HCT116 (cell line): ENCODE measurements around the gene RTN1. TPM values are rescaled to one million over a fixed set of nuclear protein-coding genes. Genes with fewer than 3 reads are reported as not detected.

Source experiments
- ATAC-seq: fragments of 200-7000 bp; cut with Tn5 transposase; 2 replicates; pipeline ENCODE4 v1.9.1; 2020; ENCODE audit warnings: mild to moderate bottlenecking, moderate library complexity
- BruUV-seq: library from RNA; stranded (reverse); fragments of 400-500 nt; replicated peaks from 2 replicates; lab custom pipeline; 2021; lab: Mats Ljungman, UMichigan
- CTCF ChIA-PET: fragments of 300-600 bp; sonication (Branson Sonifier 250); formaldehyde crosslinking; loops from one replicate; lab custom pipeline; 2021; ENCODE audit warnings: antibody characterized with exemption; lab: Charles Lee
- POLR2A ChIA-PET: fragments of 300-600, 350-600 bp; sonication (Branson Sonifier 250); formaldehyde crosslinking; loops from one replicate; lab custom pipeline; 2021; ENCODE audit warnings: antibody characterized with exemption; lab: Charles Lee
- RAD21 ChIA-PET, 2 experiments: fragments of 300-600 bp; sonication (Branson Sonifier 250); formaldehyde crosslinking; loops; one replicate each; lab custom pipeline; 2023; ENCODE audit warnings: low total read pairs in 2 of 2; ENCODE audit not compliant: uncharacterized antibody in 2 of 2, unreplicated experiment in 2 of 2, low non-redundant PET in 1 of 2; lab: Charles Lee
- DNase-seq: peaks from one replicate; pipeline ENCODE4 v3.0.0-alpha.2; 2010; ENCODE audit warnings: low read depth, low spot score
- H2AFZ ChIP-seq: fragments of 200-600 bp; shearing (Covaris generic), sonication (generic); 2 replicates; pipeline ENCODE4 v1.6.1; 2017; ENCODE audit warnings: low read depth, mixed run types, mixed read lengths, antibody characterized with exemption, low read length; ENCODE audit not compliant: poor library complexity, severe bottlenecking
- H3K27ac ChIP-seq: 2 replicates; pipeline ENCODE4 v1.5.1; 2012; ENCODE audit warnings: low read depth, low read length
- H3K27me3 ChIP-seq: fragments of 200-600 bp; sonication (generic); 2 replicates; pipeline ENCODE4 v1.6.1; 2016; ENCODE audit warnings: mixed run types, low read length, mixed read lengths; ENCODE audit not compliant: insufficient read depth
- H3K36me3 ChIP-seq, 2 experiments: fragments of 200-500 bp in 1 of 2; fragments of 200-600 bp in 1 of 2; sonication (Bioruptor generic) in 1 of 2; sonication (generic) in 1 of 2; 2 replicates each; pipeline versions ENCODE4 v1.5.1 to v1.6.1; 2014 to 2016; ENCODE audit warnings: low read length in 2 of 2, inconsistent platforms in 1 of 2, mixed read lengths in 1 of 2, mixed run types in 1 of 2; ENCODE audit not compliant: insufficient read depth in 2 of 2, control insufficient read depth in 1 of 2
- H3K4me1 ChIP-seq, 2 experiments: fragments of 200-600 bp in 1 of 2; sonication (generic) in 1 of 2; 2 replicates each; pipeline versions ENCODE4 v1.5.1 to v1.6.1; 2012 to 2017; ENCODE audit warnings: low read length in 2 of 2, inconsistent platforms in 1 of 2, mild to moderate bottlenecking in 1 of 2, mixed read lengths in 1 of 2, mixed run types in 1 of 2, moderate library complexity in 1 of 2; ENCODE audit not compliant: insufficient read depth in 2 of 2, control insufficient read depth in 1 of 2
- H3K4me2 ChIP-seq: fragments of 200-600 bp; sonication (generic); 2 replicates; pipeline ENCODE4 v1.6.1; 2017; ENCODE audit warnings: mixed run types, low read length, mixed read lengths
- H3K4me3 ChIP-seq, 2 experiments: fragments of 200-600 bp in 1 of 2; sonication (generic) in 1 of 2; replicated peaks in 1 of 2; 2 replicates each; pipeline ENCODE4 v1.5.1; 2011 to 2016; ENCODE audit warnings: low read length in 2 of 2, control low read depth in 1 of 2, low read depth in 1 of 2, mild to moderate bottlenecking in 1 of 2, mixed read lengths in 1 of 2, mixed run types in 1 of 2
- H3K79me2 ChIP-seq: fragments of 200-600 bp; sonication (generic); 2 replicates; pipeline ENCODE4 v1.6.1; 2017; ENCODE audit warnings: mild to moderate bottlenecking, mixed run types, low read length, moderate library complexity, mixed read lengths; ENCODE audit not compliant: insufficient read depth
- H3K9ac ChIP-seq: fragments of 200-600 bp; sonication (generic); 2 replicates; pipeline ENCODE4 v1.6.1; 2016; ENCODE audit warnings: low read length, mixed read lengths
- H3K9me2 ChIP-seq: fragments of 200-600 bp; sonication (generic), shearing (Covaris generic); 2 replicates; pipeline ENCODE4 v1.6.1; 2017; ENCODE audit warnings: mixed run types, mild to moderate bottlenecking, moderate library complexity; ENCODE audit not compliant: insufficient read depth
- H3K9me3 ChIP-seq, 2 experiments: fragments of 200-500 bp in 1 of 2; fragments of 200-600 bp in 1 of 2; sonication (Bioruptor generic) in 1 of 2; sonication (generic) in 1 of 2; 2 replicates each; pipeline ENCODE4 v1.6.1; 2014 to 2017; ENCODE audit warnings: low read length in 2 of 2, mixed read lengths in 2 of 2, inconsistent platforms in 1 of 2, low read depth in 1 of 2, mild to moderate bottlenecking in 1 of 2, mixed run types in 1 of 2, moderate library complexity in 1 of 2; ENCODE audit not compliant: control insufficient read depth in 1 of 2, insufficient read depth in 1 of 2
- H4K20me1 ChIP-seq: fragments of 200-600 bp; sonication (generic), shearing (Covaris generic); 2 replicates; pipeline ENCODE4 v1.6.1; 2017; ENCODE audit warnings: mixed run types, mild to moderate bottlenecking, moderate library complexity; ENCODE audit not compliant: insufficient read depth
- CBX3 ChIP-seq: IDR thresholded peaks from 2 replicates; pipeline ENCODE4 v1.6.1; 2012; ENCODE audit warnings: low read depth
- CEBPB ChIP-seq: IDR thresholded peaks from 2 replicates; pipeline ENCODE4 v1.6.1; 2012; ENCODE audit warnings: low read depth
- CTCF ChIP-seq, 3 experiments: fragments of 200-600 bp in 1 of 3; sonication (generic) in 1 of 3; IDR thresholded peaks in 2 of 3; conservative IDR thresholded peaks in 1 of 3; 2 replicates each; pipeline ENCODE4 v1.5.1; 2012 to 2017; ENCODE audit warnings: low read depth in 2 of 3, low read length in 2 of 3, antibody characterized with exemption in 1 of 3, borderline replicate concordance in 1 of 3, control low read depth in 1 of 3, mild to moderate bottlenecking in 1 of 3, mixed read lengths in 1 of 3, mixed run types in 1 of 3, moderate library complexity in 1 of 3; ENCODE audit not compliant: insufficient read depth in 1 of 3
- EGR1 ChIP-seq: IDR thresholded peaks from 2 replicates; pipeline ENCODE4 v1.6.1; 2012; ENCODE audit warnings: low read depth
- EZH2 ChIP-seq: fragments of 200-600 bp; sonication (generic); IDR thresholded peaks from 2 replicates; pipeline ENCODE4 v1.6.1; 2017; ENCODE audit warnings: antibody characterized with exemption, mixed run types
- EZH2phosphoT487 ChIP-seq: fragments of 200-600 bp; IDR thresholded peaks from 2 replicates; pipeline ENCODE4 v1.6.1; 2018; ENCODE audit warnings: antibody characterized with exemption, borderline replicate concordance
- FOSL1 ChIP-seq: IDR thresholded peaks from 2 replicates; pipeline ENCODE4 v1.6.1; 2012; ENCODE audit warnings: low read depth
- JUND ChIP-seq: IDR thresholded peaks from 2 replicates; pipeline ENCODE4 v1.6.1; 2012
- MAX ChIP-seq: IDR thresholded peaks from 2 replicates; pipeline ENCODE4 v1.6.1; 2012
- POLR2A ChIP-seq: IDR thresholded peaks from 2 replicates; pipeline ENCODE4 v1.7.0; 2011; ENCODE audit warnings: borderline replicate concordance; ENCODE audit not compliant: insufficient read depth, insufficient read length; ENCODE audit errors: extremely low read depth
- POLR2AphosphoS5 ChIP-seq: IDR thresholded peaks from 2 replicates; pipeline ENCODE4 v1.6.1; 2011; ENCODE audit warnings: mild to moderate bottlenecking, low read depth, low read length, moderate library complexity
- RAD21 ChIP-seq: IDR thresholded peaks from 2 replicates; pipeline ENCODE4 v1.6.1; 2012; ENCODE audit warnings: low read depth, mild to moderate bottlenecking
- REST ChIP-seq: IDR thresholded peaks from 2 replicates; pipeline ENCODE4 v1.6.1; 2012; ENCODE audit warnings: low read depth
- SIN3A ChIP-seq: IDR thresholded peaks from 2 replicates; pipeline ENCODE4 v1.6.1; 2012; ENCODE audit warnings: low read depth
- SP1 ChIP-seq: IDR thresholded peaks from 2 replicates; pipeline ENCODE4 v1.6.1; 2012; ENCODE audit warnings: low read depth
- SRF ChIP-seq: IDR thresholded peaks from 2 replicates; pipeline ENCODE4 v1.6.1; 2012; ENCODE audit warnings: low read depth
- YY1 ChIP-seq: IDR thresholded peaks from 2 replicates; pipeline ENCODE4 v1.6.1; 2011; ENCODE audit warnings: low read length, low read depth, moderate library complexity, mild to moderate bottlenecking; ENCODE audit not compliant: insufficient replicate concordance; ENCODE audit errors: extremely low read depth
- ZBTB33 ChIP-seq: IDR thresholded peaks from 2 replicates; pipeline ENCODE4 v1.6.1; 2011; ENCODE audit warnings: mild to moderate bottlenecking, low read length, moderate library complexity; ENCODE audit not compliant: insufficient replicate concordance; ENCODE audit errors: extremely low read depth
- ZNF274 ChIP-seq: fragments of 200-500 bp; sonication (Bioruptor generic); IDR thresholded peaks from 2 replicates; pipeline ENCODE4 v1.6.1; 2014; ENCODE audit warnings: mild to moderate bottlenecking, low read depth, low read length, inconsistent platforms
- intact Hi-C: fragments of 100-400 bp; cut with micrococcal nuclease; formaldehyde crosslinking; loops from 2 replicates; pipeline ENCODE4 v1.10.0; 2022
- total RNA-seq: library from RNA; stranded (reverse); gene quantifications from one replicate; pipeline ENCODE4 v1.2.1, GENCODE V29; 2021; ENCODE audit not compliant: unreplicated experiment

The RTN1 gene
- total RNA-seq, 1 experiment from 2014 or later, result 0.57 TPM

- Histone ChIP-seq H4K20me1 (no peaks in the 10 kb centered on the region), H3K4me2 (peak overlapping the region; percentile 23), H3K9ac (no peak overlapping the region), H3K36me3 (no peaks in the 10 kb centered on the region), H3K79me2 (no peaks in the 10 kb centered on the region), H3K9me2 (peaks cover 3% of the 10 kb centered on the region; the same call in 1 of the 2 replicates), H2AFZ (no peak overlapping the region), H3K27me3 (no peaks in the 10 kb centered on the region), H3K4me1 (peaks cover 0 to 11% of the 10 kb centered on the region in 2 experiments; a peak in 2 of 4 replicates), H3K9me3 (no peaks in the 10 kb centered on the region), H3K27ac (no peak overlapping the region), H3K4me3 (no peak overlapping the region)
- ChIA-PET CTCF (no interaction called here), RAD21 (no interaction called here), POLR2A (no interaction called here)
- ATAC-seq (no peak), DNase-seq (no peak)
- TF ChIP-seq SRF (no peak), CEBPB (no peak), SIN3A (no peak), EZH2phosphoT487 (no peak), EGR1 (no peak), RAD21 (no peak), FOSL1 (no peak), POLR2A (no peak), ZNF274 (no peak), SP1 (no peak), REST (no peak), JUND (no peak), ZBTB33 (no peak), MAX (no peak), POLR2AphosphoS5 (no peak), EZH2 (no peak), CBX3 (no peak), CTCF (IDR thresholded peaks at IDR 0.05 in 2 of 3, conservative IDR thresholded peaks at IDR 0.05 in 1 of 3; ENCODE audit: borderline replicate concordance in 1 of 3, insufficient read depth in 1 of 3, low read depth in 2 of 3, low read length in 2 of 3) (no peak), YY1 (no peak)
- BruUV-seq, result no TSS peak
- intact Hi-C loops, result no loop called here
These were observed 40.2 kb downstream of the RTN1 start for GRCh38 chr14:59830338-59830734.
